ENCODE measurements around the gene PRXL2B.

DNA sequence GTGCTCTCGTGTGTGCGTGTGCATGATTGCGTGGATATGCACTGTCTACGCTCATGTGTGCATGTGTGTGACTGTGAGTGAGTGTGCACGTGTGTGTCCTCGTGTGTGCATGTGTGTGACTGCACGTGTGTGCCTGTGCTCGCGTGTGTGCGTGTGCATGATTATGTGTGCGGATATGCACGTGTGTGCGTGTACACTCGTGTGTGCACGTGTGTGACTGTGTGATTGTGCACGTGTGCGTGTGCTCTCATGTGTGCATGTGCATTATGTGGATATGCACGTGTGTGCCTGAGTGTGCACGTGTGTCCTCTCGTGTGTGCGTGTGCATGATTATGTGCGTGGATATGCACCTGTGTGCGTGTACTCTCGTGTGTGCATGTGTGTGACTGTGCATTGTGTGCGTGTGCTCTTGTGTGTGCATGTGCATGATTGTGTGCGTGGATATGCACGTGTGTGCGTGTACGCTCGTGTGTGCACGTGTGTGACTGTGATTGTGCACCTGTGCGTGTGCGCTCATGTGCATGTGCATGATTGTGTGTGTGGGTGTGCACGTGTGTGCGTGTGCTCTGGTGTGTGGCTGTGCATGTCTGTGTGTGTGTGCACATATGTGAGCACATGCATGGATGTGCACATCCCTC is 44.0 kb downstream of the PRXL2B start:
- TF ChIP-seq CTCF (conservative IDR thresholded peaks at IDR 0.05; ENCODE audit: low read depth in 2 of 2) (no peak), ZNF114 (CRISPR knock-in tag; IDR thresholded peaks at IDR 0.05) (no peak), REST (IDR thresholded peaks at IDR 0.05; ENCODE audit: unreplicated experiment) (no peak), EZH2 (IDR thresholded peaks at IDR 0.05; ENCODE audit: low read depth, unreplicated experiment) (no peak), POLR2AphosphoS5 (IDR thresholded peaks at IDR 0.05; ENCODE audit: low read depth) (no peak), STAT1 (IDR thresholded peaks at IDR 0.05; ENCODE audit: unreplicated experiment) (no peak), CREB1 (CRISPR knock-in tag; IDR thresholded peaks at IDR 0.05; ENCODE audit: low read depth) (no peak)
- TF ChIP-seq, protein P1, sequence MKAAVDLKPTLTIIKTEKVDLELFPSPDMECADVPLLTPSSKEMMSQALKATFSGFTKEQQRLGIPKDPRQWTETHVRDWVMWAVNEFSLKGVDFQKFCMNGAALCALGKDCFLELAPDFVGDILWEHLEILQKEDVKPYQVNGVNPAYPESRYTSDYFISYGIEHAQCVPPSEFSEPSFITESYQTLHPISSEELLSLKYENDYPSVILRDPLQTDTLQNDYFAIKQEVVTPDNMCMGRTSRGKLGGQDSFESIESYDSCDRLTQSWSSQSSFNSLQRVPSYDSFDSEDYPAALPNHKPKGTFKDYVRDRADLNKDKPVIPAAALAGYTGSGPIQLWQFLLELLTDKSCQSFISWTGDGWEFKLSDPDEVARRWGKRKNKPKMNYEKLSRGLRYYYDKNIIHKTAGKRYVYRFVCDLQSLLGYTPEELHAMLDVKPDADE (IDR thresholded peaks at IDR 0.05) = no peak
